Sciatic nerve (tissue), 2 donors: Measurements from ENCODE around the gene CSNK1G2. TPM values are rescaled to one million over a fixed set of nuclear protein-coding genes. Genes with fewer than 3 reads are reported as not detected.

Source experiments
- ATAC-seq: fragments of 200-7000 bp; cut with Tn5 transposase; one replicate; pipeline ENCODE4 v1.9.1; 2020; ENCODE audit warnings: mild to moderate bottlenecking, moderate library complexity
- DNase-seq: peaks from one replicate; pipeline ENCODE4 v3.0.0-alpha.2; 2020; ENCODE audit warnings: low spot score
- intact Hi-C: fragments of 100-400 bp; cut with DNase I; formaldehyde crosslinking; loops from one replicate; pipeline ENCODE4 v1.14.2; 2022
- total RNA-seq: library from RNA; stranded (reverse); fragmentation: NEBNext Ultra II Directional; extraction: Animal tissue kit (Norgen Biotek cat#: 25700); gene quantifications from one replicate; pipeline ENCODE4 v1.2.1, GENCODE V29; 2021
- donor health status: DM: no; HTN: no; CAD: no.
- donor health status: DM: no; HTN: no; CAD: no.

The CSNK1G2 gene
- total RNA-seq, 1 donor from 2014 or later: 51.6 TPM

GRCh38 chr19:1998712-1999708 is 58.0 kb downstream of the CSNK1G2 start:
- DNase-seq (no peak), ATAC-seq (peak; percentile 9)
- intact Hi-C loops: no loop called here

DNA sequence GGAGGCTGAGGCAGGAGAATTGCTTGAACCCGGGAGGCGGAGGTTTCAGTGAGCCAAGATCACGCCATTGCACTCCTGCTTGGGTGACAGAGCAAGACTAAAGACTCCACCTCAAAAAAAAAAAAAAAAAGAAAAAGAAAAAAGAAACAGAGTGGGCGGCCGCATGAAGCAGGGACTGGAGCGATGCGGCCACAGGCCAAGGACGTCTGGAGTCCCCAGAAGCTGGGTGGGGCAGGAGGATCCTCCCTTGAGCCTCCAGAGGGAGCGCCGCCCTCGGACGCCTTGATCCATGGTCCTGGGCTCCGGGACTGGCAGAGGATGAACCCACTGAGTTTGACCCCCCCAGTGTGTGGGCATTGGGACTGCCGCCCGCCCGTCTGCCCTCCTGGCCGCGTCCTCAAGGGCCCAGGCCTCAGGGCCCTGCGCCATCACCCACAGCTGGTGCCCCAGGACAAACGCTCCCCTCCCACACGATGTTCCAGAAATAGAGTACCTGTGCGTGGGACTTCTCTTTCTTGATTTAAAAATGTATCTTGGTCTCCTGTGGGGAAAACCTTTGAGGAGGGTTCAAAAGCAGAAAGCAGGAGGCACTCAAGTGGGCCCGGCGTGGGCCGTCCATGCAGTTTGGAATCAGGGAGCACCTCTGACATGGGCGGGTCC is 59.0 kb downstream of the CSNK1G2 start:
- ATAC-seq (peak; percentile 18), DNase-seq (no peak)
- intact Hi-C loops: no loop called here

DNA sequence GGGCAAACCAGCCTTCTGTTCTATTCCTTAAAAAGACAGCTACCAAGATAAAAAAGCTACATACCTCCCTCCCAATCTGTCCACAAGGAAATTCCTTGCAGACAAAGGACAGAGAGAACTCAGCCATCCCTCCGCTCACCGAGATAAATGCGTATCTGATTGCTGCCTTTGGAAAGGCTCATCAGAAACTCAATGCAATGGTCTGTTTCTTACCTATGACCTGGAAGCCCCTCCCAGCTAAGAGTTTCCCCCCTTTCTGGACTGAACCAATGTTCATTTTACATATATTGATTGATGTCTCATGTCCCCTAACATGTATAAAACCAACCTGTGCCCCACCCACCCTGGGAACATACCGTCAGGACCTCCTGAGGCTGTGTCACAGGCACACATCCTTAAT is 62.9 kb downstream of the CSNK1G2 start:
- no peak for ATAC-seq
- DNase-seq: no peak
- intact Hi-C loops: no loop called here

DNA sequence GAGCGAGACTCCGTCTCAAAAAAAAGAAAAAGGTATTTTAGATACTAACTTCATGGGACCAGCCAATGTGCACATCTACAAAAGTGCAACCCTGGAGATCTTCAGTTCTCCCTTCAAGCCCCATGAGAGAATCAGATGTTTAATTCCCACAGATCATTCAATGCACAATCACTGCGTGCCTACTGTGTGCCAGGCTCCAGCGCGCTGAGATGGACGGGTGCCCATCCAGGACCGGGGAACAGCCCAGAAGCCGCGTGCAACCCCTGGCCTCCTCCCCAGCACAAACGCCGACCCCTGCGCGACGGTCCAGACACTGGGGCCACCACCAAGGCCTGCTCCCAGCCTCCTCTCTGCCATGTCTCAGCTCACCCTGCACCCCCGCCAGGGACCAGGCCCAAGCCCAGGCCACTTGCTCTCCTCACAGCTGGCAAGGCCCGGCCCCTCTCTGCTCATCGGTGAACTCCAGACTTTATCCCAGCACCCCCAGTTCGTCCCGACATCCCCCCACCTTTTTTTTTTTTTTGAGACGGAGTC is 69.2 kb downstream of the CSNK1G2 start:
- intact Hi-C loops: no loop called here
- DNase-seq: no peak
- ATAC-seq: no peak

DNA sequence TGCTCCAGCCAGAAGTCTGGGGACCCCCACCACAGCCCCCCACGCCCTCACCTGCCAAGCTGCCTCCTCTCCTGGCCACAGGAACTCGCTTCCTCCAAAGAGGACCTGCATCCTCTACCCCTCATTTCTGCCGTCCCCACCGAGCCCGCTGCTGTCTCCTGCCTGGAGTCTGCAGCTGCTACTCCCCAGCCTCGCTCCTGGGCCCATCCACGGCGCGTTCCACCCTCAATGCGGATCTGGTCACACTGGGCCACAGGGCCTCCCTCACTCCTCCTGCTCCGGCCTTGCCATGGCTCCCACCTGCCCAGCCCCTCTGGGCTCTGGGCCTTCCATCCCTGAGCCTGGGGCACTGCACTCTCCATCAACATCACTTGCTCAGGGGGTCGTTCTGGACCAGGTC is 70.2 kb downstream of the CSNK1G2 start:
- intact Hi-C loops: no loop called here
- ATAC-seq: no peak
- no peak for DNase-seq

DNA sequence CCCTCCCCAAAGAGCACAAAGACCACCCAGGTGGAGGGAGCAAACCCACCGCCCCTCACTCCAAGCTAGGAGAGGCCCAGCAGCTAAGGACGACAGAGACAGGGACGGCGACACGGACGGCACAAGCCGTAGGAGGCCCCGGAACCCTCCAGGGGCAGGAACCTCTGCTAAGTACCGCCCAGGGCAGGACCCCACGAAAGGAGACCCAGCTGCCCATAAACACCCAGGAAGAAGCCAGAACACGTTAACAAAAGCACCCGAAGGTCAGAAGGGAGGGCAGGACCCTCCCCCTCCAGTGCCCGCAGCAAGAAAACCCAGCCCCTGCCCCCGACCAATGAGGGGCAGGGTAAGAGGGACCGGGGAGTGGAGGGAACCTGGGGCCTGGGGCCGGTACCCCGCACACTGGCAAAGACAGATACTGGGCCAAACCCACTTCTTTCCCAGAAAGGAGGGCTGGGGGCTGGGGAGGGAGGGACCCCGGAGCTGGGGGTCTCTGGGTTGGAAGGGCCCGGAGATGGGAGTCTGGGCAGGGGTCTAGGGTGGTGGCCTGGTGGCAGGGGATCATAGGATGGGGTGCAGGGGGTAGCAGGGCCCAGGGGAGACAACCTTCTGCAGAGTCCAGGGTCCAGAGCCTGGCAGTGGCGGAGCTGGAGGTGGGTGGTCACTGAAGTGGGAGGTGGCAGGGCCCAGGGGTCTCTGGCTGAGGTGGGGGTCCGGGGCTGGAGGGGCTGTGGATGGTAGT is 72.1 kb downstream of the CSNK1G2 start:
- peak; percentile 61 for DNase-seq
- intact Hi-C loops: no loop called here
- ATAC-seq: no peak

DNA sequence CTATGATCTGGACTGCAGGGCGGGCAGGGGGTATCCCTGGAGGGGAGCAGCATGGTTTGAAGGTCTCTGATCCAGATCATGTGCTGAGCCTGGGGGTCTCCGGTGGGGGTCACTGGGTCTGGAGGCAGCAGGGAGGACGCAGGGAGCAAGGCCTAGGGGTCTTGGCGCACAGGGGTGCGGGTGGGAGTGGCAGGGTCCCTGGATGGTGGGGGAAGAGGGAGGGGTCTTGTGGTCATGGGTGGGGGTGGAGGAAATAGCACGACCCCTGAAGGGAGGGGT is 72.7 kb downstream of the CSNK1G2 start:
- ATAC-seq (no peak), DNase-seq (no peak)
- intact Hi-C loops: no loop called here

GRCh38 chr19:2014131-2014571 is 73.2 kb downstream of the CSNK1G2 start:
- DNase-seq: peak; percentile 66
- intact Hi-C loops: no loop called here
- peak; percentile 5 for ATAC-seq

DNA sequence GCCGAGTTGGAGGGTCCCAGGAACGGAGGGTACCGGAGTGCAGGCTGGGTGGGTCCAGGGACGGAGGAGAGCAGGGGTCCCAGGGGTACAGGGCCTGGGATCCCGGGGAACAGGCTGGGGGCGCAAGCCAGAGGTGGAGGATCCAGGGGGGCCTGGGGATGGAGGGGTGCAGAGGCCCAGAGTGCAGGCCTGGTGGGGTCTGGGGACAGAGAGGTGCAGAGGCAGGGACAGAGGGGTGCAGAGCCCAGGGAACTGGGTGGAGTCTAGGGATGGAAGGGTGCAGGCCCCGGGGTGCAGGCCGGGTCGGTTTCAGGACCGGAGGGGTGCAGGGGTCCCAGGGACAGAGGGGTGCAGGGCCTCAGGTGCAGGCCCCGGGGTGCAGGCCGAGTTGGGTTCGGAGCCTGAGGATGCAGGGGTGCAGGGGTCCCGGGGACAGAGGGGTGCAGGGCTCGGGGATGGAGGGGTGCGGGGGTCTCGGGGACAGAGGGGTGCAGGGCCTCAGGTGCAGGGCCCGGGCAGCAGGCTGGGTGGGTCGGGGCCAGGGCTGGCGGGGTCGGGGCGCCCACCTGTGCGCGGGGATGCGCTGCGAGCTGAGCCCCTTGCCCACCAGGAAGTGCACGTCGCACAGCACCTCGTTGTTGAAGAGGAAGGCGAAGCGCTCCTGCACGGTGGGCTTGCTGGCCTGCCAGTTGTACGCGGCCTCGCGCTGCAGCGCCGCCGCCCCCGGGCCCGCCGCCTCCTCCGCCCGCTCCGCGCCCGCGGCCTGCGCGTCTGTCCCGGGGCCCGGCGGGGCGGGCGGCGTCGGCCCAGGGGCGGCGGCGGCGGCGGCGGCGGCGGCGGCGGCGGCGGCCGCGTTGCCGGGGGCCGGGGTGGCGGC is 74.0 kb downstream of the CSNK1G2 start:
- ATAC-seq (peak; percentile 2), DNase-seq (peak; percentile 70)
- intact Hi-C loops: loop anchor here (5.0 kb wide), 1 partner anchor 62 kb away; no protein-coding TSS in a partner anchor

DNA sequence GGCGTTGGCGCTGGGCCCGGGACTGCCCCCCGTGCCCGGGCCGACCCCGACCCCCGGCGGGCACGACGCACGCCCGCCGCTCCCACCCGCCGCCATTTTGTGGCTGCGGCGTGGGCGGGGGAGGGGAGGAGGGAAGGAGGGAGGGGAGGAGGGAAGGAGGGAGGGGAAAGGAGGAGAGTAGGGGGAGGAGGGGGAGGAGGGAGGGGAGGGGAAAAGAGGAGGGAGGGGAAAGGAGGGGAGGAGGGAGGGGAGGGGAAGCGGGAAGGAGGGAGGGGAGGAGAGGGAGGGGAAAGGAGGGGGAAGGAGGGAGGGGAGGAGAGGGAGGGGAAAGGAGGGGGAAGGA is 74.6 kb downstream of the CSNK1G2 start, which contains the start of gene BTBD2:
Gene BTBD2 (minus strand): TSS at position 107 of the 343 bp plus-strand sequence. CDS start 11 bp downstream, at position 96.
- ATAC-seq (no peak), DNase-seq (peak; percentile 84)
- intact Hi-C loops: loop anchor here (5.0 kb wide), 1 partner anchor 62 kb away; no protein-coding TSS in a partner anchor

- peak; percentile 92 for ATAC-seq
- intact Hi-C loops: loop anchor here (5.0 kb wide), 1 partner anchor 61 kb away; no protein-coding TSS in a partner anchor
- DNase-seq: peak; percentile 89
Measured at GRCh38 chr19:2016041-2016807, 75.3 kb downstream of the CSNK1G2 start.

DNA sequence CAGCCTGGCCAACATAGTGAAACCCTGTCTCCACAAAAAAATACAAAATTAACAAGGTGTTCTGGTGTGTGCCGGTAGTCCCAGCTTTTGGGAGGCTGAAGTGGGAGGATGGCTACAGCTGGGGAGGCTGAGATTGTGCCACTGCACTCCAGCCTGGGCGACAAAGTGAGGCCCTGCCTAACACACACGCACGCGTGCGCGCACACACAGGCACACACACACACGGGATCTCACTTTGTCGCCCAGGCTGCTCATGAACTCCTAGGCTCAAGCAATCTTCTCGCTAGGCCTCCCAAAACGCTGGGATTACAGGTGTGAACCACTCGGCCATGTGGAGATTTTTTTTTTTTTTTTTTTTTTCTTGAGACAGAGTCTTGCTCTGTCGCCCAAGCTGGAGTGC is 77.8 kb downstream of the CSNK1G2 start:
- ATAC-seq: no peak

GRCh38 chr19:2021453-2022140 is 80.6 kb downstream of the CSNK1G2 start:
- intact Hi-C loops: no loop called here
- DNase-seq: no peak
- ATAC-seq: no peak

More for the DNA sequence above, 77.8 kb downstream of the CSNK1G2 start:
- DNase-seq: no peak
- intact Hi-C loops: loop anchor here (5.0 kb wide), 1 partner anchor 59 kb away; no protein-coding TSS in a partner anchor

GRCh38 chr19:2022289-2022688 is 81.3 kb downstream of the CSNK1G2 start:
- DNase-seq (no peak), ATAC-seq (no peak)
- intact Hi-C loops: no loop called here

GRCh38 chr19:2026770-2027169 is 85.8 kb downstream of the CSNK1G2 start:
- DNase-seq (no peak), ATAC-seq (no peak)
- intact Hi-C loops: no loop called here

DNA sequence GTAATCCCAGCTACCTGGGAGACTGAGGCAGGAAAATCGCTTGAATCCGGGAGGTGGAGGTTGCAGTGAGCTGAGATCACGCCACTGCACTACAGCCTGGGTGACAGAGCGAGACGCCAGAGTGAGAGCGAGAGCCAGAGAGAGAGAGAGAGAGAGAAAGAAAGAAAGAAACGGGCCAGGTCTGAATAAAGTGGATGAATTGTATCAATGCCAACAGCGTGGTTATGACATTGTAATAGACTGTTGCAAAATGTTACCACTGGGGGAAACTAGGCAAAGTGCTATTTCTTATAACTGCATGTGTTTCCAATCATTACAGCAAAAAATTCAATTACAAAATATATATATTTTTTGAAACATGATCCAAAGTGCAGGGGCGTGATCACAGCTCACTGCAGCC is 86.4 kb downstream of the CSNK1G2 start:
- ATAC-seq: peak; percentile 66
- no peak for DNase-seq
- intact Hi-C loops: no loop called here
